SKM-1 (cell line): ENCODE data around the gene RNU2-63P.
A peak's percentile ranks its signal among the peaks of the same experiment; 100 is the strongest.
"Not testable (repeated sequence)": the region's sequence is repeated elsewhere in the genome, so short reads cannot be mapped to it uniquely, and the experiment has no call there.

Experiments used
- DNase-seq: peaks from one replicate; lab custom pipeline; 2025; ENCODE audit not compliant: unreplicated experiment; lab: John Stamatoyannopoulos, UW

RNU2-63P gene

GRCh38 chr2:88016086-88016959, at the start of gene RNU2-63P:
RNU2-63P (minus strand) TSS chr2:88016547.
- peak; percentile 91 for DNase-seq

- DNase-seq = no peak
Observed at GRCh38 chr2:88061295-88061694, 44.9 kb upstream of the RNU2-63P start.

- DNase-seq = no peak
Observed at GRCh38 chr2:88060907-88061275, 44.5 kb upstream of the RNU2-63P start.

GRCh38 chr2:88059979-88060906, 43.9 kb upstream of the RNU2-63P start:
- peak; percentile 85 for DNase-seq

- no peak for DNase-seq
Observed at GRCh38 chr2:88058191-88058590, 41.8 kb upstream of the RNU2-63P start.

GRCh38 chr2:88057437-88057844, 41.1 kb upstream of the RNU2-63P start:
- DNase-seq = no peak

GRCh38 chr2:88055371-88056128, 39.2 kb upstream of the RNU2-63P start, which contains the start of gene KRCC1:
KRCC1 (minus strand) TSS chr2:88055783; CDS start chr2:88028563, 27,220 bp downstream.
- peak; percentile 90 for DNase-seq

- no peak for DNase-seq
Observed at GRCh38 chr2:88054782-88055370, 38.5 kb upstream of the RNU2-63P start.

- no peak for DNase-seq
Observed at GRCh38 chr2:88053934-88054781, 37.8 kb upstream of the RNU2-63P start.

- no peak for DNase-seq
Observed at GRCh38 chr2:88053296-88053695, 36.9 kb upstream of the RNU2-63P start.

GRCh38 chr2:88051792-88052191, 35.4 kb upstream of the RNU2-63P start:
- DNase-seq = no peak

- no peak for DNase-seq
Observed at GRCh38 chr2:88049622-88050021, 33.3 kb upstream of the RNU2-63P start.

- no peak for DNase-seq
Observed at GRCh38 chr2:88048541-88048940, 32.2 kb upstream of the RNU2-63P start.

GRCh38 chr2:88045561-88045960, 29.2 kb upstream of the RNU2-63P start:
- DNase-seq = not testable (repeated sequence)

GRCh38 chr2:88042476-88042875, 26.1 kb upstream of the RNU2-63P start:
- DNase-seq = no peak

GRCh38 chr2:88038263-88039105, 22.1 kb upstream of the RNU2-63P start:
- DNase-seq = no peak

- DNase-seq = no peak
Observed at GRCh38 chr2:88036606-88037005, 20.3 kb upstream of the RNU2-63P start.

- DNase-seq = no peak
Observed at GRCh38 chr2:88036182-88036581, 19.8 kb upstream of the RNU2-63P start.
